Measurements from ENCODE around the gene LRRC63.

LRRC63 gene

DNA sequence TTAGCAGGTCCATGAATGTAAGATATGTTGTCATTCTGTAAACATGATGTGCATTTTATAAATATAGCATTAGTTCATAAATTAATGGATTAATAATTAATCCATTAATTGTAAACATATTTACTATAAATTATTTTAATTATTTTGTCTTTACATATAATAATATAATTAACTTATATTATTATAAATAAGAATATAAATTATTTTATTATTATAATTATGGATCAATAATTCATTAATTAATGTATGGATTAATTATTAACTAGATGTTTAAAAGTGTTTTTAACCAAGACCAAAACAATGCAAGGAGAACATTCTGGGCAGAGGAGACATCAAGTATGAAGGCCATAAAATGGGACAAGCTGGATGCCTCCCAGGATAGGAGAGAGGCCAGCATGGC is 103.3 kb downstream of the LRRC63 start:
- DNase-seq, result no peak

DNA sequence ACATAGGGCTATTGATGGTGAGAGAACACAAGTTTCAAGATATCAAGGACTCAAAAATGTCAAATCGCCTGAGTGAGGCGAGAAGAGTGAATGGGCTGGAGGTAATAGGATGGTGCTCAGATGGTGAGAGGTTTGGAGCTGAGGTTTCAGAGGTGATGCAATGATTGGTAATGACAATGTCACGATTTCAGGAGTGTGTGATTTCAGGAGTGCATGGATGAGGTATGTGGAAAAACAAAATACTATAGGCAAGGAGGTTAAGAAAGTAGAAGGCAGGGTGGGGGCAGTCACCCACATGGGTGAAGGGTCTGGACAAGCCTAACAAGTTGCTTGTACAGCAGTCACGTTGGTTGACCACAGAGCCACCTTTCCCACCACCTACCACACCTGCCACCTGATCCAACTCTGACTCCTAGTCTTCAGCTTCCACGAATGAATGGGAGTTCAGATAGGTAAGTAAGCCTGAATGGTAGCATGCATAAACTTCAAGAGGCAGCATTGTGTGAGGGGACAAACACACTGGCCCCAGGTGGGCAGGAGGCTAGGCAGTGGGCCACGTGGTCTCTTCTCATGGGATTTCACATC is 103.9 kb downstream of the LRRC63 start:
- DNase-seq, result no peak

DNA sequence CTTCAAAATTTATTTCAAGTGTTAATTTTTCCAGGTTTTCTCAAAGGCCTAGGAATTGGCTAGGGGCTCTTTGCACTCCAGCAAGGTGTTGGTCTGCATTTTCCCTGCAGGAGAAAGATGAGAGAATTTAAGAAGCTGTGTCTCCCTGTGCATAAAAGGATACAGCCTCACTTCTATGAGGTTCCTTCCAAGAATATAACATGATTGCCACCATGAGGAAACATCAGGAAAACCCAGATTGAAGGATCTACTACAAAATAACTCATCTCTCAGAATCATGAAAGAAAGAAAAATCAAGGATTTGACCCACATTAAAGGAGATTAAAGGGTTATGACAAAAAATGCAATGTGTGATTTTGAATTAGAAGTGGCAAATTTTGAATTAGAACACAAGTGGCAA is 105.4 kb downstream of the LRRC63 start:
- no peak for DNase-seq

DNA sequence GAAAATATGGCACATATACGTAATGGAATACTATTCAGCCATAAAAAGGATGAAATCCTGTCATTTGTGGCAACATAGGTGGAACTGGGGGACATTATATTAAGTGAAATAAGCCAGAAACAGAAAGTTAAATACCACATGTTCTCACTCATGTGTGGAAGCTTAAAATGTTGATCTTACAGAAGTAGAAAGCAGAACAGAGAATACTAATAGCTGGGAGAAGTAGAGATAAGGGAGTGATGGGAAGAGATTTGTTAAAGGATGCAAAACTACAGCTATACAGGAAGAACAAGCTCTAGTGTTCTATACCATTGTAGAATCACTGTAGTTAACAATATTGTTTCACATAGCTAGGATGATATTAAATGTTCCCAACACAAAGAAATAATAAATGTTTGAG is 107.3 kb downstream of the LRRC63 start:
- DNase-seq, result no peak

DNA sequence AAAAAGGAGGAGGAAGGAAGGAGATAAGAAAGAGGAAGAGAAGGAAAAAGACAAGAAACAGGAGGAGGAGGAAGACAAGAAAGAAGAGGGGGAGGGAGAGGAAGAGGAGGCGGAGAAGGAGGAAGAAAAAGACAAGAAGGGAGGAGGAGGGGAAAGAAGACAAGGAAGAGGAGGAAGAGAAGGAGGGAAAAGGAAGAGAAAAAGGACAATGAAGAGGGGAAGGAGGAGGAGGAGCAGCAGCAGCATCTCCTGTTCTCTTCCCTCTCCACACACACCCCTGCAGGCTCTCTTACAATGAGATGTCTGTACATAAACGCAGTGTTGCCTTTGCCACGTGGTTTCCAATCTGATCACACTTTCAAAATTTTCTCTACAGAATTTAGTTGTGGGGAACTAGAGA is 108.7 kb downstream of the LRRC63 start:
- DNase-seq, result no peak

DNA sequence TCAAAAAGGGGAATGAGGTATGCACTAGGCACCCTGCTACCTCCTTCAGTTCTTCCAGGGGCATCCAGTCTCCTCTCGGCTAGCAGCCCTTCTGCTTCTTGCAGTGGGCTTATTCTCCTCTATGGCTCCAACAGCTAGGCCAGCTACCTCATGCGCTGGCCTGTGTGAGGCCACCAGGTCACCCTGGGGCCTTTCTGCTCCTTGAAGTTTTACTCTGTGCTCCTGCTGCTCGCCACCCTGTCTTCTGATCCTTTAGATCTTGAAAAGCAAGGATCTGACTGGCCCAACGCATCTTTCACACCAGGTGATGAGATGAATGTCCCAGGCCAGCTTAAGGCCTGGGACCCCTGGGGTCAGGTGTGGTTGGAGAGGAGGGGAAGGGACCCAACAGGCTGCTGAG is 109.1 kb downstream of the LRRC63 start:
- DNase-seq, result no peak

DNA sequence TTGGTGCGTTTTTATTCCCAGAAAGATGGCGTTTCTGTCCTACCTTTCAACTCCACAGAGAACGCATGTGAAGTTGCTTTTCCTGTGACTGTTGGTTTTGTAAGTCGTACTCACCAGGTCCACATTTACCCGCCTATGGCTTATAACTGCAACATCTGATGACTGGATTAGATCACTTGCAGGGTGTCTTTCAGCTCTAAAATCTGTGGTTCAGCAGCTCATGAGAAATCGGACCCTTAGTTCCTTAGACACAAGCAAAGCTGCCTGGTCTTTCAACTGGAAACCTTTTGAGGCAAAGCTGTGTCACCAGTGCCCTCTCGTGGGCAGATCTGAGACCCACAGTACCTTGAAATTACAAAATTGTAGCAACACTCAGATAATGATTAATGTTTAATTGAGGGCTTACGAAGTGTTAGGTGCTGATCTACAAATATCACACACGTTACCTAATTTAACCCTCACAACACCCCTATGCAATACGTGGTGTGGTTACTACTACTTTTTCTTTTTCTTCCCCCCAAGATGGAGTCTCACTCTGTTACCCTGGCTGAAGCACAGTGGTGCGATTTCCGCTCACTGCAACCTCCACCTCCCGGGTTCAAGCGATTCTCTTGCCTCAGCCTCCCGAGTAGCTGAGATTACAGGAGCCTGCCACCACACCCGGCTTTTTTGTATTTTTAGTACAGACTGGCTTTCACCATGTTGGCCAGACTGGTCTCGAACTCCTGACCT is 109.9 kb downstream of the LRRC63 start:
- DNase-seq, result peak; percentile 56

DNA sequence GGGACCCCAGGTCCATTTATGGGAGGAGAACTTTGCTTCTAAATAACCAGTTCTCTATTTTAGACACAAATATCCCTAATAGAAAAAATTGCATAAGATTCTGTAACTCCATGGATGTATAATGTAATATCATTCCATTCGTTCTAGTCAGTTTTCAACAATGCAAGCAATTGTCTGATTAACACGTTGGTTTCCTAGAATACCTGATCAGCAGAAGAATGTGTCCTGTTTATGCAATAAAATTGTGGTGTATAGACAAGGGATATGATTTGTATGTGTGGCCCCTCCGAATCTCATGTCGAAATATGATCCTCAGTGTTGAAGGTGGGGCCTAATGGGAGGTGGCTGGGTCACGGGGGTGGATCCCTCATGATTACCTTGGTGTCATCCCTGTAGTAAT is 113.2 kb downstream of the LRRC63 start:
- no peak for DNase-seq
